ENCODE results near the gene EIPR1.

DNA sequence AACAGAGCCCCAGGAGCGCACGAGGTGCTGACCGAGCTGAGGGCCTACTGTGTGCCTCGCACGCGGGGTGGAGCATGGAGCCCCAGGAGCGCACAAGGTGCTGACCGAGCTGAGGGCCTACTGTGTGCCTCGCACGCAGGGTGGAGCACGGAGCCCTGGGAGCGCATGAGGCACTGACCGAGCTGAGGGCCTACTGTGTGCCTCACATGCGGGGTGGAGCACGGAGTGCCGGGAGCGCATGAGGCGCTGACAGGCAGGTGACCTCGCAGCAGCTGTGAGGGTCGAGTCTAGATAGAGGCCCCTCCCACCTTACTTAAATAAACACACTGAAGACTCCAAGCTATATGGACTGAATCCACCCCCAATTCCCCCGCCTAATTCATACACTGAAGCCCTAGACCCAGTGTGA is 60.3 kb downstream of the EIPR1 start:
- TF ChIP-seq POLR2A (IDR thresholded peaks at IDR 0.05) (no peak), CTCF (IDR thresholded peaks at IDR 0.05) (no peak), POLR2AphosphoS5 (IDR thresholded peaks at IDR 0.05) (no peak)
